ENCODE results near the gene HK3. TPM values are rescaled to one million over a fixed set of nuclear protein-coding genes. Genes with fewer than 3 reads are reported as not detected.

The HK3 gene
- total RNA-seq, 1 donor from 2014 or later: 4.1 TPM

DNA sequence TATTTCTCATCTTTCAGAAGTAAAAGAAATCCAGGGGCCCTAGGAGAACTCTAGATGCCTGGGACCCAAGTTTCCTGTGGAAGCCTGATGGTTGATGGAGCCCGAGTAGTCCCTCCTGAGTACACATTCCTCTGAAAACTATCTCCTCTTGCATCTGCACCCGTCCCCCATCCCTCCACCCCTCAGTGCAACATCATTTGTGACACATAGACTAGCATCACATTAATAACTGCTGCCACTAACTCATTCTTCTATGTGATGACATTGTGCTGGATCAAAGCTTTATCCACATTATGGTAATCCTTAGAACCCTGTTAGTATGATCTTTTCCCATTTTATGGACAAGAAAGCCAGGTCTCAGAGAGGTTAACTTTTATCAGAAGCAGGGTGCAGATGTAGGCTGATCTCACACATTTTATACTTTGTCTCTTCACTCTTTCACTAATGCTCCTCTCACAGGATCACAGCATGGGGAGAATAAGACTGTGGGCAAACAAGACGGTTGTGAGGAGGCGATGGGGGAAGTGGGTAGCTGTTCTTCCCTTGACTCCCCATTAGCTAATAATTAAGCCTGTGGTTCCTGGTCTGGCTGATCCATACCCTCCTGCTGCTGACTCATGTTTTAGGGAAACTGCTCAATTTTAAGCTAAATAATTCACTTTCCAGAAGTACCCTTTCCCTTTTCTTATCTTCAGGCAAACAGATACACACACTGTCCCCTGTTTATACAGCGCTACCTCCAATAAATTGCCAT is 3.9 kb upstream of the HK3 start:
- no peak for DNase-seq

DNA sequence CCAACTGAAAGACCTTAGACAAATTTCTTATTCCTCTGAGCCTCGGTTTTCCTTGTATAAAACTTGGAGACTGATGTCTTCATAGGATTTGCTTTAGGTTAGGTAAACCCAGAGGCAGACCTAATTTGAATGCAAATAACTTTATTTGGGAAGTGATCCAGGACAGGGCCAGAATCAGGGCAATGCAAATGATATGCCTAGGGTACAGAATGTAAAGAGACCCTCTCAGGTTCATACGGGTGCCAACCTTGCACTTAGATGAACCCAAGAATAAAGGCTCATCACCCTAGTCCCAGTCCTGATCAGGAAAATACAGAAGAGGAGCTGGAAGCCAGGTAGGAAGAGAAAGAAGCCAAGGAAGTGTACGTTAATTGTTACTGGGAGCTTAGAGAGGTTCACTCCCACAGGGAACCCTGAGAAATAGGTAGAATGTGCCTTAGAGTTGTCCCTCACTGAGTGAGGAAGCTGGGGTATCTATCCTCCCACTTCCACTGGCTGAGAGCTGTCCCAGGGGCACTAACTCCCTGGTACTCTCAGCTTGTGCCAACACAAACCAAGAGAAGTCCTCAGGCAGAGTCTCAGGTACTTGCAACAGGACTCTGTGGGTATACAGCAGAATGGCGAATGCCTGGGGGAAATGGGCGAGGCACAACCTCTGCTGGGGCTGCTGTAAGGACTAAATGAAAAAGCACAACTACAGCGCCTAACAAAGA is 3.1 kb upstream of the HK3 start:
- DNase-seq: no peak

DNA sequence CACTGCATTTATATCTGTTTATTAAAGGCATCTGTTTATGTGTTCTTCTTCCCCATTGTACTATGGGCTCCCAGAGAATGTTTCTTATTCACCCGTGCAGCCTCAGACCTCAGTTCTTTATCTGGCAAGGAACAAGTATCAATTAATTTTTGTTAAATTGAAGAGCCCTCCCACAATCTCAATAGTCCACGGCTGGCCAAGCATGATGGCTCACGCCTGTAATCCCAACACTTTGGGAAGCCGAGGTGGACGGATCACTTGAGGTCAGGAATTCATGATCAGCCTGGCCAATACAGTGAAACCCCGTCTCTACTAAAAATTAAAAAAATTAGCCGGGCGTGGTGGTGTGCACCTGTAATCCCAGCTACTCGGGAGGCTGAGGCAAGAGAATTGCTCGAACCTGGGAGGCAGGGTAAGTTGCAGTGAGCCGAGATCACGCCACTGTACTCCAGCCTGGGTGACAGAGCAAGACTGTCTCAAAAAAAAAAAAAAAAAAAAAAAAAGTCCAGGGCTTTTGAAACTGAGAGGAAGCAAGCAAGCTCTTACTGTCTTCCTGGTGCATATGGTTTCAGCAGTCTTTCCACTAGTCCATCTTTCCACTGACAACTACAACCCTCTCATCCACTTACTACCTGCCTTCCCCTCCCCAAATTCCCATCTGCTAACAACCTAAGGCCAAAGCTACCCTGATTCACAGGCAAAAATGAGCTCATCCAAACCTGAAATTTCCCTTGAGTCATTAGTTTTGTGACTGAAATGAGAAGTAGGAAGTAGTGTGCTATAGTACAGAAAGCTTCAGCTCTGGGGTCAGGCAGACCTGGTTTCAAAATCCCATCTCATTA is 2.3 kb upstream of the HK3 start:
- no peak for DNase-seq

- DNase-seq: no peak
Observed at GRCh38 chr5:176900780-176901204, 1.6 kb upstream of the HK3 start.

GRCh38 chr5:176899946-176900779 is 1.0 kb upstream of the HK3 start:
- peak; percentile 86 for DNase-seq

- DNase-seq: no peak
Observed at GRCh38 chr5:176897263-176897662, 1.9 kb downstream of the HK3 start.

DNA sequence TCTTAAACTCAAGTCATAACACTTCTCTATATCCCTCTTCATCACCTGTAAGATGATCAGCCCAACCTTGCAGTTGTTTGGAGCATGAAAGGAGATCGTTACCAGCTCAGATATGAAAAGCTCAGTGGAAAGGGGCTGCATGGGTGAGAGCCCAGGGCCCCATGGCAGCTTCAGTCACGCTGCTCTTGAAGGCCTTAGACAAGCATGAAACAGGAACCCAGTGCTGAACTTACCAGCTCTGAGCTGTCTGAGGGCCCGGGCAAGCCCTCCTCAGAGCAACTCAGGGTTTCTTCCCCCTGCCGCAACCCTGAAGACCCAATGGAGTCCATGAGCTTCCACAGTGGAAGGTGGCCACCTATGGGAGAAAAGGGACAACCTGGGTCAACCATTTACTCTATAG is 3.3 kb downstream of the HK3 start:
- DNase-seq: no peak

- DNase-seq: no peak
Observed at GRCh38 chr5:176894298-176894697, 4.8 kb downstream of the HK3 start.

DNA sequence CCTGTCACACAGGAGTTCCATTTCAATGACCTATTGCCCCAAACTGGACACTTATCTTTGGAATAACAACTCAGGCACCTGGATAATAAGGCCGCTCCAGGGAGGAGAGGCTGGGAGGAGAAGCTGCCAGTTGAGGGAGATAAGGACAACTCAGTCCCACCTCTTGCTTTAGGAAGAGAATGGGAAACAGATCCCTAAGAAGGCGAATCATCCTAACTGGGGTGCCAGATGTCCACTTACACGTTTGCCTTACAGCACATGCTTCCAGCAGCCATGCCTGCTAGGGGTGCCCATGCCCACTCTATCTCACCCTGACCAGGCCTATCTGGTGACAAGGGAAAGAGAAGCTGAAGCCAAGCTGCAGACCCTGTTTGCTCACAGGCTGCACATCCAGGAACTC is 6.5 kb downstream of the HK3 start:
- no peak for DNase-seq

DNA sequence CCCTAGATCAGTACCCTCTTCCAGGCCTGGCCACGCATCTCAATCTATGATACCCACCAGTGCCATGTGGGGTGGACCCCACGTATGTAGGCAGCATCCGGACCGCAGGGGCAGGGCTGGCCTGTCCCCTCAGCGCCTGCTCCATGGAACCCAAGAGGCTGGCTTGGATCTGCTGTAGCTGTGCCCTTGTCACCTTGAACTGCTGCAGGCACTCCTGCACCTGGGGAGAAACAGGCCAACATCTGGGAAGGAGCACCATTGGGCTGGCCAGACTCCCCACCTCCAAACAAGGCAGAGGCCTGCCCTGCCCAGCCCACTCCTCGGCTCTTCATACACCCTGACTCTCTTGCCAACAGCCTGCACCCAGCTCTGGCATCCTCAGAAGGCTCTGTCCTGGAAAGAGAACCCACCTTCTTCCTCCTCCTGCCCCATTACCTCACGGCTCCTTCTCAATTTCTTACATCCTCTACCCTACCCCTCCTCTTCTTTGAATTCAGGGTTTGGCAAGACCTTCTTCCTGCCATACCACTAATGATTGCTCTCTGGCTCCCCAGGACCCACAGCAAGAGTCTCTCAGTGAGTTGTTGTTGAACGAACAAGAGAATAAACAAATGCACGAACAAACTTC is 7.7 kb downstream of the HK3 start:
- no peak for DNase-seq

GRCh38 chr5:176890455-176891330 is 8.5 kb downstream of the HK3 start:
- DNase-seq: no peak

GRCh38 chr5:176889321-176890280 is 9.5 kb downstream of the HK3 start:
- no peak for DNase-seq

- no peak for DNase-seq
Observed at GRCh38 chr5:176888865-176889165, 10.3 kb downstream of the HK3 start.

- DNase-seq: no peak
Observed at GRCh38 chr5:176888016-176888864, 10.9 kb downstream of the HK3 start.

DNA sequence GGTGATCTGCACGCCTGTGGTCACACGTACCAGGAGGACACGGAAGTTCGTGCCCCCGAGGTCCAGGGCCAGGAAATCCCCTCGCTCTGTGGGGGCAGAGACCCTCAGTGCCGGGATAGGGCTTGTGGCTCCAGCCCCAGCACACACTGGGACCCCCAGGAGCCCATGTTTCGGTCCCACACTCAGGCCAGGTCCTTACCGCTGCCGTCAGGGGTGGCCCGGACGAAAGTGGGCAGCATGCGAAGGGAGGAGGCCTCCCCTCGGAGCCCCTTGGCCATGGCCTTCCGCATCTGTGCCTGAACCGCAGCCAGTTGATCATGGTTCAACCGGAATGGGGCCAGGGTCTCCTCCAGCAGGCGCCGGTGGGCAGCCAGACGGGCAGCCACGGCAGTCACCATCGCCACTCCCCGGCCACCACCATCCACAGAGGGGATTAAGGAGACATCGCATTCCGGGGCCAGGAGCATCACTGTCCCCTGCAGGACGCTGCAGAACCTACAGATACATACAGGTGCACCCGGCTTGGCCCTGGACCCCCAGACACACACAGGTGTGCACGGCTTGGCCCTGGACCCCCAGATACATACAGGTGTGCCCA is 11.8 kb downstream of the HK3 start:
- no peak for DNase-seq

DNA sequence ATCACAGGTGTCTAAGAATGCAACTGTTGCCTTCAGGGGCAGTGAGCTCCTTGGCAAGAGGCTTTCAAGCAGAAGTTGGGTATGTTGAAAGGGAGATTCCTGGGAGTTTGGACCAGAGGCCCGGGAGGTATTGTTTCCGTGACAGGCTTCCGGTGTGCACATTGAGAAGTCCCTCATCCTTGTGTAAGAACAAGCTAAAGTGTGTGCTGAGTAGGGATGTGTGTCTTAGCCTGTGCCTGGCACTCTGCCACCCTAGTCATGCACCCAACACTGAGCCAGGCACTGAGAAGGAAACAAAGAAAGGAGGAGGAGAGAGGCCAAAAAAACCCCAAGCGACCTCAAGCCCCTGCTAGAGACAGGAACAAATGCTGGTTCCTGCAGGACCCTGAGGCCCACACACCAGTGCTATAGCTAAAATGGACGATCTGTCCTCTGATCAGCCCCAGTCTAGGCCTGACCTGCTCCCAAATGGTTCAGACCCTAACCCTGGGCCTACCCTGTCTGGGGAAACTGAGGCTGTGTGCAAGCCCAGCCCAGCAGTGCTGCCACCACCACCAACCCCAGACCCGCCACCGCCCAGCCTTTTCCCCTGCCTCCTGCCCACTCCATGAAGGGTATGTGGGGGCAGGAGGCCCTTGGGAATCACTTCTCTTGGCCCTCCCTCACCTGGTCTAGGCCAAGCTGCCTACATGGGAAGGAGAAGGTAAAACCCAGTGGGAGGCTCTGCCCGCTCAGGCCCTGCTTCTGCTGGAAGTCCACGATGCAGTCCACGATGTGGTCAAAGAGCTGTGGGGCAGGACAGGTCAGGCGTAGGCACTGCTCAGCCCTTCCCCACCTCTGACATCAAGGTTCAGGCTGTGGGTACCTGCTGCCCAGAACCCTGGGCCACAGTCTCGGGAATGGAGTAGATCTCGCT is 12.6 kb downstream of the HK3 start:
- no peak for DNase-seq

DNA sequence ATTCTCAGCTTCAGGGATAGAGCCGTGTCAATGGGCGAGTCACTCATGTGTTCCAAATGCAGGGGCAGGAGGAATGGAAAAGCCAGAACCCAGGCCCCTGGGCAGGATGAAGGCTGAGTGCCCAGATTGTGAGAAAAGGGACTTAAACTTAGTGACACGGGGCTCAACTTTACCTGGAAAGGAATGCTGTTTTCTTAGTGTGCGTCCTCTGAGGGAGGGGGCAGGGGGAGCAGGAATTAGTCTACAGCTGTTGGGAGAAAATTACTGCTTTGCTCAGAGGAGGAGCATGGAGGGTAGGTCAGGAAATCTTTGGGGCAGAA is 14.6 kb downstream of the HK3 start:
- DNase-seq: peak; percentile 19
